ENCODE measurements around the gene TC2N.

DNA sequence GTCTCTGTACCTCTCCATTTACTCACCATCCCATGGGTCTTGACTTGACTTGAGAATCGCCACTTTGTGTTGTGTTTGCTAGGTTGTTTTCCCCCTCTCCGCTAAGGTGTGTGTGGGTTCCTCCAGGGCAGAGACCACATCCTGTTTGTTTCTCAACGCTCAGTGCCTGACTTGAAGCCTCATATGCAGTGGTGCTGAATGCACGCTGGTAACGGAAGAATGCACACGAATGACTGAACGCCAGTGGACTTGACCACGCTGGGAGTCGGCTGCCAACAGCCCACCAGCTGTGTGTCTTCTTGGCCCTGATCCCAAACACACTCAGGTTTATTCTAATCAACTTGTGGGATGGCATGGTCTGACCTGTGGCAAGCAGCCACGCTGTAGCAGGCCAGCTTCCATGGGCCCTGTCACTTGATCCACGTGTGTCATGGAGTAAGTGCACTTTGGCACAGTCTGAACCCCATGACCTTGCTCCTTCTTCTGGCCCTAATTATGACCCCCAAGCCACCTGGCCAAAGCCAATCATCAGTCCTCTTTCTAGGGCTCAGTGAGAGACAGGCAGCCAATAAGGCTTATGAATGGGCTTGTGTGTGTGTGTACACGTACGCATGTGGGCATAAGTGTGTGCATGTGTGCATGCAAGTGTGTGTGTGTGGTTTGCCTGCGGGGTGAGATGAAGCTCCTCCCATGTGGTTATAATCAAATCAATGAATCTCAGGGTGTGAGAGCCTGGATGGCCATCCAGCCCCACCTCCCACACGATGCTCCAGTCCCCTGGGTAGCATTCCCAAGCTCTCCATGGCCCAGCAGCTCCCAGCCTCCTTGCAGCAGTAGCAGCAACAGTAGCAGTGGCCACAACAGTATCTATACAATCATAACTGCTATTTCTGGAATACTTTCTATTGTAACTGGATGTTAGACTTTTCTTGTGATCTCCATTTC is 6.4 kb upstream of the TC2N start:
- TF ChIP-seq CTCF (IDR thresholded peaks at IDR 0.05; ENCODE audit: low read depth, low read length) (no peak), EZH2phosphoT487 (IDR thresholded peaks at IDR 0.05; ENCODE audit: low read depth) (no peak)

All from OCI-LY3 (cell line).